ENCODE results near the gene CDH5.
"Not testable (repeated sequence)": the region's sequence is repeated elsewhere in the genome, so short reads cannot be mapped to it uniquely, and the experiment has no call there.

Gene CDH5

GRCh38 chr16:66366433-66367299 is at the start of gene CDH5:
Gene CDH5 (plus strand): TSS chr16:66366691. CDS start chr16:66379338, 12,647 bp downstream.
- DNase-seq (ENCODE audit: low read depth), result no peak

GRCh38 chr16:66318505-66318904 is 48.0 kb upstream of the CDH5 start:
- DNase-seq (ENCODE audit: low read depth), result no peak

GRCh38 chr16:66320774-66321173 is 45.7 kb upstream of the CDH5 start:
- DNase-seq (ENCODE audit: low read depth), result no peak

GRCh38 chr16:66322174-66322573 is 44.3 kb upstream of the CDH5 start:
- DNase-seq (ENCODE audit: low read depth), result no peak

GRCh38 chr16:66324815-66325515 is 41.5 kb upstream of the CDH5 start:
- no peak for DNase-seq (ENCODE audit: low read depth)

- DNase-seq (ENCODE audit: low read depth), result no peak
Observed at GRCh38 chr16:66325717-66326376, 40.6 kb upstream of the CDH5 start.

- no peak for DNase-seq (ENCODE audit: low read depth)
Observed at GRCh38 chr16:66326991-66327513, 39.4 kb upstream of the CDH5 start.

GRCh38 chr16:66328282-66328681 is 38.2 kb upstream of the CDH5 start:
- no peak for DNase-seq (ENCODE audit: low read depth)

- not testable (repeated sequence) for DNase-seq (ENCODE audit: low read depth)
Observed at GRCh38 chr16:66331464-66331863, 35.0 kb upstream of the CDH5 start.

- DNase-seq (ENCODE audit: low read depth), result no peak
Observed at GRCh38 chr16:66332634-66333610, 33.6 kb upstream of the CDH5 start.

GRCh38 chr16:66334853-66335574 is 31.5 kb upstream of the CDH5 start:
- DNase-seq (ENCODE audit: low read depth), result no peak

- DNase-seq (ENCODE audit: low read depth), result no peak
Observed at GRCh38 chr16:66335704-66336329, 30.7 kb upstream of the CDH5 start.

GRCh38 chr16:66337463-66338188 is 28.9 kb upstream of the CDH5 start:
- DNase-seq (ENCODE audit: low read depth), result no peak

GRCh38 chr16:66342294-66342900 is 24.1 kb upstream of the CDH5 start:
- DNase-seq (ENCODE audit: low read depth), result no peak

- DNase-seq (ENCODE audit: low read depth), result peak; percentile 26
Observed at GRCh38 chr16:66344533-66345145, 21.9 kb upstream of the CDH5 start.

GRCh38 chr16:66346221-66346620 is 20.3 kb upstream of the CDH5 start:
- DNase-seq (ENCODE audit: low read depth), result no peak

- no peak for DNase-seq (ENCODE audit: low read depth)
Observed at GRCh38 chr16:66352304-66352703, 14.2 kb upstream of the CDH5 start.

- DNase-seq (ENCODE audit: low read depth), result no peak
Observed at GRCh38 chr16:66353055-66353454, 13.4 kb upstream of the CDH5 start.

All from fibroblast of gingiva (primary cell).